WTC11 (cell line): Measurements from ENCODE around the gene OR52M1. TPM values are rescaled to one million over a fixed set of nuclear protein-coding genes. Genes with fewer than 3 reads are reported as not detected.

ENCODE experiments used
- ATAC-seq: fragments of 200-7000 bp; cut with Tn5 transposase; 2 replicates; pipeline ENCODE4 v1.10.0; 2021; ENCODE audit warnings: mild to moderate bottlenecking, moderate library complexity
- CTCF ChIA-PET: fragments of 300-600 bp; sonication (Branson Sonifier 250); formaldehyde crosslinking; loops from one replicate; lab custom pipeline; 2021; ENCODE audit warnings: antibody characterized with exemption; lab: Charles Lee
- POLR2A ChIA-PET: fragments of 350-600 bp; sonication (Branson Sonifier 250); formaldehyde crosslinking; loops from one replicate; lab custom pipeline; 2021; ENCODE audit warnings: antibody characterized with exemption; lab: Charles Lee
- DNase-seq: peaks from one replicate; pipeline ENCODE4 v3.0.0; 2021; ENCODE audit warnings: low spot score
- H3K27ac Mint-ChIP-seq: 2 replicates; pipeline ENCODE4 v1.8.0; 2021; ENCODE audit warnings: mixed read lengths
- H3K27me3 Mint-ChIP-seq: 2 replicates; pipeline ENCODE4 v1.8.0; 2021; ENCODE audit warnings: low read depth, mild to moderate bottlenecking, moderate library complexity, mixed read lengths
- H3K36me3 Mint-ChIP-seq: 2 replicates; pipeline ENCODE4 v1.8.0; 2021; ENCODE audit warnings: mixed read lengths
- H3K4me1 Mint-ChIP-seq: 2 replicates; pipeline ENCODE4 v1.8.0; 2022; ENCODE audit warnings: mixed read lengths
- H3K4me3 Mint-ChIP-seq: 2 replicates; pipeline ENCODE4 v1.8.0; 2021; ENCODE audit warnings: mild to moderate bottlenecking, moderate library complexity, mixed read lengths
- H3K9me3 Mint-ChIP-seq: 2 replicates; pipeline ENCODE4 v1.8.0; 2021; ENCODE audit warnings: mixed read lengths
- AFF4 ChIP-seq: sonication (generic); formaldehyde crosslinking; IDR thresholded peaks from 2 replicates; pipeline ENCODE4 v1.8.1; 2023; ENCODE audit warnings: mild to moderate bottlenecking, missing genetic modification reagents, borderline replicate concordance
- CDX4 ChIP-seq: fragments of 250-450 bp; sonication (Bioruptor Pico); IDR thresholded peaks from 2 replicates; pipeline ENCODE4 v1.9.0; 2021; ENCODE audit warnings: moderate library complexity, mild to moderate bottlenecking, inconsistent platforms, borderline replicate concordance
- CREM ChIP-seq: sonication (generic); formaldehyde crosslinking; IDR thresholded peaks from 2 replicates; pipeline ENCODE4 v1.8.1; 2022; ENCODE audit warnings: mild to moderate bottlenecking, missing genetic modification reagents, moderate library complexity
- ETV6 ChIP-seq: sonication (generic); formaldehyde crosslinking; IDR thresholded peaks from 2 replicates; pipeline ENCODE4 v1.8.1; 2022; ENCODE audit warnings: mild to moderate bottlenecking, missing genetic modification reagents
- FOXJ3 ChIP-seq: sonication (generic); formaldehyde crosslinking; IDR thresholded peaks from 2 replicates; pipeline ENCODE4 v1.9.0; 2021; ENCODE audit warnings: missing genetic modification reagents, mild to moderate bottlenecking, borderline replicate concordance
- JUN ChIP-seq: sonication (generic); formaldehyde crosslinking; IDR thresholded peaks from 2 replicates; pipeline ENCODE4 v1.8.0; 2023; ENCODE audit warnings: mild to moderate bottlenecking, missing genetic modification reagents
- MXD4 ChIP-seq: fragments of 250-450 bp; sonication (Bioruptor Pico); IDR thresholded peaks from 2 replicates; pipeline ENCODE4 v1.8.0; 2021; ENCODE audit warnings: mild to moderate bottlenecking, moderate library complexity, borderline replicate concordance
- PRDM15 ChIP-seq: sonication (generic); formaldehyde crosslinking; IDR thresholded peaks from 2 replicates; pipeline ENCODE4 v1.8.0; 2022; ENCODE audit warnings: missing genetic modification reagents
- RELA ChIP-seq: sonication (generic); formaldehyde crosslinking; IDR thresholded peaks from 2 replicates; pipeline ENCODE4 v1.8.1; 2022; ENCODE audit warnings: missing genetic modification reagents, mild to moderate bottlenecking, borderline replicate concordance
- SMAD4 ChIP-seq: sonication (generic); formaldehyde crosslinking; IDR thresholded peaks from 2 replicates; pipeline ENCODE4 v1.8.0; 2022; ENCODE audit warnings: mild to moderate bottlenecking, missing genetic modification reagents
- total RNA-seq: library from RNA; stranded (reverse); gene quantifications from 3 replicates; pipeline ENCODE4 v1.2.3, GENCODE V29; 2021
- TF ChIP-seq, protein P1 (sequence below): sonication (generic); formaldehyde crosslinking; IDR thresholded peaks from 2 replicates; pipeline ENCODE4 v1.8.0; 2022; ENCODE audit warnings: mild to moderate bottlenecking, missing genetic modification reagents
- TF ChIP-seq, protein P2 (sequence below): sonication (generic); formaldehyde crosslinking; IDR thresholded peaks from 2 replicates; pipeline ENCODE4 v1.8.1; 2022; ENCODE audit warnings: low read depth, mild to moderate bottlenecking, moderate library complexity, missing genetic modification reagents, borderline replicate concordance
- TF ChIP-seq, protein P3 (sequence below): fragments of 250-450 bp; sonication (Bioruptor Pico); IDR thresholded peaks from 2 replicates; pipeline ENCODE4 v1.8.0; 2021; ENCODE audit warnings: mild to moderate bottlenecking

OR52M1 gene
- total RNA-seq, 1 experiment from 2014 or later: not detected

DNA sequence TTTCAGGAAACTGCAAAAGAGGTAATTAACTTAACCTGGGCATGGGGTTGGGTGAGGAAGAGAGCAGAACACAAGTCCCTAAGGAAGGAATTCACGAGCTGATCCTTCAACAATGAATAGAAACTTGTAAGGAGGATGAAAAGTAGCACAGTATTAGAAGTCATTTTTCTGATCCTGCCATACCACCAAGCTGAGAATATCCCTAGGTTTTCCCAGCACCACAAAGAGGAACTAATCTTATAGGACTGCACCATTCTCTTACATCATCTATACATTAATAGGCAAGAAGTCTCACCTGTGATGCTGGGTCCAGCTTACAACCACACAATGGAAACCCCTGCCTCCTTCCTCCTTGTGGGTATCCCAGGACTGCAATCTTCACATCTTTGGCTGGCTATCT is 48.7 kb downstream of the OR52M1 start, which contains the start of gene OR52I1:
TSS of gene OR52I1 (plus strand) at position 301 of the 400 bp plus-strand sequence. CDS start at position 301, 0 bp downstream.
- no peak for ATAC-seq
- CTCF ChIA-PET: no interaction called here

More for the DNA sequence above, 48.7 kb downstream of the OR52M1 start, which contains the start of gene OR52I1:
- Mint-ChIP-seq H3K4me1 (no peaks in the 10 kb centered on the region), H3K4me3 (no peak within 1 kb of the TSS), H3K27ac (no peak within 1 kb of the TSS), H3K9me3 (no peaks in the 10 kb centered on the region), H3K27me3 (0 out of 2 replicates have a peak, but pooled peaks cover 2% of the 10 kb centered on the region), H3K36me3 (no peaks in the 10 kb centered on the region)
- no peak for DNase-seq
- no peak for TF ChIP-seq MXD4 (CRISPR knock-in tag)
- TF ChIP-seq AFF4 (CRISPR knock-in tag): no peak
- TF ChIP-seq, protein P1, sequence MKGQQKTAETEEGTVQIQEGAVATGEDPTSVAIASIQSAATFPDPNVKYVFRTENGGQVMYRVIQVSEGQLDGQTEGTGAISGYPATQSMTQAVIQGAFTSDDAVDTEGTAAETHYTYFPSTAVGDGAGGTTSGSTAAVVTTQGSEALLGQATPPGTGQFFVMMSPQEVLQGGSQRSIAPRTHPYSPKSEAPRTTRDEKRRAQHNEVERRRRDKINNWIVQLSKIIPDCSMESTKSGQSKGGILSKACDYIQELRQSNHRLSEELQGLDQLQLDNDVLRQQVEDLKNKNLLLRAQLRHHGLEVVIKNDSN (CRISPR knock-in tag): no peak
- no peak for TF ChIP-seq PRDM15 (CRISPR knock-in tag)
- TF ChIP-seq, protein P2, sequence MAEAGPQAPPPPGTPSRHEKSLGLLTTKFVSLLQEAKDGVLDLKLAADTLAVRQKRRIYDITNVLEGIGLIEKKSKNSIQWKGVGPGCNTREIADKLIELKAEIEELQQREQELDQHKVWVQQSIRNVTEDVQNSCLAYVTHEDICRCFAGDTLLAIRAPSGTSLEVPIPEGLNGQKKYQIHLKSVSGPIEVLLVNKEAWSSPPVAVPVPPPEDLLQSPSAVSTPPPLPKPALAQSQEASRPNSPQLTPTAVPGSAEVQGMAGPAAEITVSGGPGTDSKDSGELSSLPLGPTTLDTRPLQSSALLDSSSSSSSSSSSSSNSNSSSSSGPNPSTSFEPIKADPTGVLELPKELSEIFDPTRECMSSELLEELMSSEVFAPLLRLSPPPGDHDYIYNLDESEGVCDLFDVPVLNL (CRISPR knock-in tag): no peak
- no peak for TF ChIP-seq FOXJ3
- no peak for TF ChIP-seq CDX4 (CRISPR knock-in tag)
- no peak for TF ChIP-seq SMAD4 (CRISPR knock-in tag)
- no peak for TF ChIP-seq JUN (CRISPR knock-in tag)
- no peak for TF ChIP-seq RELA (CRISPR knock-in tag)
- TF ChIP-seq, protein P3, sequence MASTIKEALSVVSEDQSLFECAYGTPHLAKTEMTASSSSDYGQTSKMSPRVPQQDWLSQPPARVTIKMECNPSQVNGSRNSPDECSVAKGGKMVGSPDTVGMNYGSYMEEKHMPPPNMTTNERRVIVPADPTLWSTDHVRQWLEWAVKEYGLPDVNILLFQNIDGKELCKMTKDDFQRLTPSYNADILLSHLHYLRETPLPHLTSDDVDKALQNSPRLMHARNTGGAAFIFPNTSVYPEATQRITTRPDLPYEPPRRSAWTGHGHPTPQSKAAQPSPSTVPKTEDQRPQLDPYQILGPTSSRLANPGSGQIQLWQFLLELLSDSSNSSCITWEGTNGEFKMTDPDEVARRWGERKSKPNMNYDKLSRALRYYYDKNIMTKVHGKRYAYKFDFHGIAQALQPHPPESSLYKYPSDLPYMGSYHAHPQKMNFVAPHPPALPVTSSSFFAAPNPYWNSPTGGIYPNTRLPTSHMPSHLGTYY (CRISPR knock-in tag): no peak
- TF ChIP-seq CREM (CRISPR knock-in tag): no peak
- TF ChIP-seq ETV6: no peak
- POLR2A ChIA-PET: no interaction called here

Other genes starting within 250 kb of the OR52M1 start
- gene OR52B4, start 176.8 kb upstream of the OR52M1 start, total RNA-seq: not detected in 3 replicates
- 14.8 to 20.5 TPM (median 17.1 TPM) in 3 replicates for gene TRIM21, start 151.5 kb upstream of the OR52M1 start, total RNA-seq
- not detected in 3 replicates for gene OR52K2, start 95.9 kb upstream of the OR52M1 start, total RNA-seq
- gene OR52K1, start 62.5 kb upstream of the OR52M1 start, total RNA-seq: 0.05 to 0.07 TPM in 2 of 3 replicates, not detected in the other
- gene OR52I2, start 36.6 kb downstream of the OR52M1 start, total RNA-seq: not detected in 3 replicates
- gene OR52I1, start 48.8 kb downstream of the OR52M1 start, total RNA-seq: not detected in 3 replicates
- 8.2 to 10.7 TPM (median 8.7 TPM) in 3 replicates for gene TRIM68, start 63.0 kb downstream of the OR52M1 start, total RNA-seq
- gene OR51D1, start 92.3 kb downstream of the OR52M1 start, total RNA-seq: not detected in 3 replicates
- not detected in 3 replicates for gene OR51E1, start 98.8 kb downstream of the OR52M1 start, total RNA-seq
- not detected in 3 replicates for gene OR51E2, start 152.7 kb downstream of the OR52M1 start, total RNA-seq
- gene MMP26, start 159.6 kb downstream of the OR52M1 start, total RNA-seq: not detected in 3 replicates
- gene OR51F1, start 224.7 kb downstream of the OR52M1 start, total RNA-seq: not detected in 3 replicates